ENCODE data around the gene SCAPER. TPM values are rescaled to one million over a fixed set of nuclear protein-coding genes. Genes with fewer than 3 reads are reported as not detected.

The SCAPER gene
- total and polyA plus RNA-seq, 11 donors: 6.7 to 53.9 (median 38.3) TPM

GRCh38 chr15:76809412-76810103, 95.6 kb downstream of the SCAPER start:
- intact Hi-C loops (cut with DNase I): no loop called here
- ATAC-seq (no peak), DNase-seq (no peak)
- 91 to 95% (median 94%) methylated on average over 3 of the region's 3 CpGs for WGBS, 4 donors
- TF ChIP-seq CTCF (IDR thresholded peaks at IDR 0.05) (no peak), POLR2A (IDR thresholded peaks at IDR 0.05) (no peak)
- no peak overlapping the region for H3K27ac ChIP-seq
- peaks cover 0 to 4% (median 0%) of the 10 kb centered on the region in 12 donors for H3K4me1 ChIP-seq
- no peak overlapping the region for H3K4me3 ChIP-seq
- no peaks in the 10 kb centered on the region for H3K27me3 ChIP-seq
- H3K9me3 ChIP-seq: peaks cover 0 to 32% (median 0%) of the 10 kb centered on the region in 12 donors
- H3K36me3 ChIP-seq: peaks cover 0 to under 1% (median 0%) of the 10 kb centered on the region in 9 donors

- Histone ChIP-seq H3K4me3 (no peak overlapping the region), H3K27me3 (no peaks in the 10 kb centered on the region), H3K4me1 (peaks cover 0 to 3% (median 0%) of the 10 kb centered on the region in 12 donors), H3K36me3 (peaks cover 0 to 38% (median 21%) of the 10 kb centered on the region in 9 donors), H3K27ac (no peak overlapping the region), H3K9me3 (no peaks in the 10 kb centered on the region)
- no peak for TF ChIP-seq POLR2A (IDR thresholded peaks at IDR 0.05)
- TF ChIP-seq CTCF (IDR thresholded peaks at IDR 0.05): no peak
- ATAC-seq (no peak), DNase-seq (no peak)
- WGBS, 4 donors: 62 to 76% (median 68%) methylated on average over 1 of the region's 1 CpG
- intact Hi-C loops (cut with DNase I): no loop called here
Observed at GRCh38 chr15:76803049-76803571, 102.0 kb downstream of the SCAPER start.

GRCh38 chr15:76802411-76802810, 102.7 kb downstream of the SCAPER start:
- 95 to 98% (median 97%) methylated on average over 3 of the region's 3 CpGs for WGBS, 4 donors
- DNase-seq (no peak), ATAC-seq (no peak)
- Histone ChIP-seq H3K9me3 (no peaks in the 10 kb centered on the region), H3K4me1 (peaks cover 0 to 3% (median 0%) of the 10 kb centered on the region in 12 donors), H3K27ac (no peak overlapping the region), H3K4me3 (no peak overlapping the region), H3K27me3 (no peaks in the 10 kb centered on the region), H3K36me3 (peaks cover 0 to 38% (median 21%) of the 10 kb centered on the region in 9 donors)
- TF ChIP-seq CTCF (IDR thresholded peaks at IDR 0.05) (no peak), POLR2A (IDR thresholded peaks at IDR 0.05) (no peak)
- intact Hi-C loops (cut with DNase I): no loop called here

GRCh38 chr15:76799760-76800159, 105.4 kb downstream of the SCAPER start:
- DNase-seq (no peak), ATAC-seq (no peak)
- TF ChIP-seq CTCF (IDR thresholded peaks at IDR 0.05) (no peak), POLR2A (IDR thresholded peaks at IDR 0.05) (no peak)
- H3K4me1 ChIP-seq: no peaks in the 10 kb centered on the region
- intact Hi-C loops (cut with DNase I): no loop called here
- WGBS, 4 donors: 68 to 100% (median 97%) methylated on average over 2 of the region's 2 CpGs
- H3K4me3 ChIP-seq: no peak overlapping the region
- H3K9me3 ChIP-seq: no peaks in the 10 kb centered on the region
- H3K27ac ChIP-seq: no peak overlapping the region
- peaks cover 0 to 48% (median 25%) of the 10 kb centered on the region in 9 donors for H3K36me3 ChIP-seq
- H3K27me3 ChIP-seq: no peaks in the 10 kb centered on the region
